ENCODE results near the gene KCNQ1.
"Not testable (repeated sequence)": the region's sequence is repeated elsewhere in the genome, so short reads cannot be mapped to it uniquely, and the experiment has no call there.

Gene KCNQ1

DNA sequence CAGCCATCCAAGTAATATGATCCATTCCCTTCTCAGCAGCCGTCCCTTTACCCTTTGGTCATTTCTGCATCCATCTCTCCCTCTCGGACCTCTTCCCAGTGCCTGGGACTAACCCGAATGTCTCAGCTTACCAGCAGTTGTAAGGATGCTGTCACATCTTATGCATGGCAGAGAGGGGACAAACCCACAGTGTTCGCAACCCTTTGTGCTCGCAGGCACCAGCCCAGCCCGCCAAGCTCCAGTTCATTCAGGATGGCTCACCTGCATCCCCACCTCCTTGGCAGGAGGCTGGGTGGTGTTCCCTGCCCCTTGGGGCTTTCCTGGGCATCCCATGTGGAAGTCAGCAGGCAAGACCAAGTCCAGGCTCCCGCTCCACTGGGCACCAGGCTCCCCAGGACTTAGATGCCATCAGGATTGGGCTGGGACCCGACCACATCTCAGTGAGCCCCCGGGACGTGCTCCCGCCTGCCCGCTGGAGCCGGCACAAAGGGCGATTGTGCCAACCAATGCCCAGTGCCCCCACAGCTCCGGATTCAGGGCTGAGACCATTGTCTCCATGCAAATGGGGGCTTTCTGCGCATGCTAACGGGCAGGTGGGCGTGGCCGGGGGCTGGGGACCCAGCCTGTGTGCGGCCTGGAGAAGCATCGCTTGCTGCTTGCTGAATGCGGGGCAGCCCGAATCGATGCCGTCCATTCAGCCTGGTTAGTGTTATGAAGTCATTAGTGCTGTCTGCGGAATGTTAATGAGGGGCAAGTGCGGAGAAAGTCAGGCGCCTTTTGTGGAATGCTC is 146.4 kb downstream of the KCNQ1 start:
- no peak for DNase-seq (ENCODE audit: low read depth)

DNA sequence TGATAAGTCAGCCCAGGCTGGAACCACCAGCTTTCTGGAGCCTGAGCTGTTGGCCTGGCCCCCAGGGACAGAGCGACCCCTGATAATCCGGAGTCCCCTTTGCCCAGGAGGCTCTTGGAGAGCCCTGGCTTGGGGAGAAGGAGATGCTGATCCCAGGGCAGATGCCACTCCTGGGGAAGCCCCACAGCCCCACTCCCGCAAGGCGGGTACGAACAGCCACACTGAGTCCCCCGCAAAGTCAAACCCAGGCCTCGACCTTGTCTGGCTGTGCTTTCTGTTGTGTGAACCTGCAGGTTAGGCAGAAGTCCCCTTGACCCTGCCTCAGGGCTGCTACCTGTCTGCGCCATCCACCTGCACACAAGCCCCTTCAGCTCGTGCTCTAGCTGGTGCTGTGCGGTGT is 147.0 kb downstream of the KCNQ1 start:
- DNase-seq (ENCODE audit: low read depth): no peak

DNA sequence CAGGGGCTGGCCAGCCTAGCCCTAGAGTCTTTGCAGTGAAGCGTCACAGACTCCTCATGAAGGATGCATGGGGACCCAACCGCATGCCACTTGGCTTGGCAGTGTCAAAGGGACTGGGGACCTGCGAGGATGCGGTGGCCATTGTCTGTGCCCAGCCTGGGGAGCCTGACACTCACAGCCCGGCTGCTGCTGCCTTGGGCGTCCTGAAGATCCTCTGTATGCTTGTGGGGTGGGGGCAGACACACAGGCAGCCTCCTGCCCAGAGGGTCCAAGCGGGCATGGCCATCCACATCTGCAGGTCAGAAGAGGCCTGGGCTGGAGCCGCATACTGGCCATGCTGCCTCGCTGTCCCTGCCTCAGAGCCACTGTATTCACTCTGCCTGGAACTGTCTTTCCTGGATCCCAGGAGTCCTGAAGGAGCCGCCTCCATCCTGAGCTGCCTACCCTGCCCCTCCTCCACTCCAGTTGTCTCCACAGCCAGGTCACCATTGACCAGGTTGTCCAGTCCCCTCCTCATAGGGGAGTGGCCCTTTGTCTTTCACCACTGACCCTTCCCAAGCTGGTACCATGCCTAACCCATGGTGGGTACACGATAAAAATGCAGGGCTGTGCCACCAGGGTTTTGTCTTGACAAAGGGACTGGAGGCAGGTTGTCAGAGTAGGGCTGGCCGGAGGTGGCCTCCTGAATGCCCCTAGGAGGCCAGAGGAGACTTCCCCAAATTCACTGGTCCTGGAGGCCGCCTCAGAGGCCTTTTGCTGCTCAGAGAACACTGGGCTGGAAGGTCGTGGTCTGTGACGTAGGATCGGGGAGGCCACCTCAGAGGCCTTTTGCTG is 148.0 kb downstream of the KCNQ1 start:
- DNase-seq (ENCODE audit: low read depth): no peak

DNA sequence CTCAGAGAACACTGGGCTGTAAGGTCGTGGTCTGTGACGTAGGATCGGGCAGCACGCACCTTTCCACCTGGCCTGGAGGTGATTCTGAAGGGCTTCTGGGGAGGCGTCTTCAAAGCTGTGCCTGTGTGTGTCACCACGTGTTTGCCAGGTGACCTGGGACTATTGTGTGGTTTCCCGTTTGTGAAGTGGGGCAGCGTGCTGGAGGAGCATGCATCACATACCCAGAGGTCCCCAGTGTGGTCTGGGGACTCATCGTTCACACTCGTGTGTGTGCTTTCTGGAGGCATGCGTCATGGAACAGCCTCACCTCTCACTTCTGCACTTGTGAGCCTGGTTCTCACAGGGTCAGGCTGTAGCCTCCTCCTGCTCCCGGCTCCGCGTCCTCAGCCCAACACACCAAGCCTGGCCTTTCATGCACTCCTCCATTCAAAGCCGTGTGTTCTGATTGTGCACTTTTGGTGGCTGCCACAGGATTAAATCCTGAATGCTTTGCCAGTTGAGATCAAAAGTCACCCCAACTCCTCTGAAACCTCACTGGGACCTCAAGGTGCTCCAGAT is 148.7 kb downstream of the KCNQ1 start:
- no peak for DNase-seq (ENCODE audit: low read depth)

DNA sequence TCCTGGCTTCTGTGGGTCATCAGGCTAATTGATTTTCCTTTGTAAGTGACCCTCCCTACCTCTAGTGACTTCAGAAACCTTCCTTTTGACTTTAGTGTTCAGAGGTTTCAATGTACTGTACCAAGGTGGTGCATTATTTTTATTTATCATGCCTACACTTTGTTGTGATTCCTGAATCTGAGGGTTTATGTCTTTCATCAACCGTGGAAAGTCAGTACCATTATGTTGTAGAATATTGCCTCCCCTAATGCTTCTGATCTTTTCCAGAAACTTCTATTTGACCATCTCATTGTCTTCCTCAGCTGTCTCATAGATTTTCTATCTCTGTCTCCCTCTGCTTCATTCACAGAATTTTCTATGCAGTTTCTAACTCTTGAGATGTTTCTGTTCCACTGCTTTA is 149.5 kb downstream of the KCNQ1 start:
- no peak for DNase-seq (ENCODE audit: low read depth)

DNA sequence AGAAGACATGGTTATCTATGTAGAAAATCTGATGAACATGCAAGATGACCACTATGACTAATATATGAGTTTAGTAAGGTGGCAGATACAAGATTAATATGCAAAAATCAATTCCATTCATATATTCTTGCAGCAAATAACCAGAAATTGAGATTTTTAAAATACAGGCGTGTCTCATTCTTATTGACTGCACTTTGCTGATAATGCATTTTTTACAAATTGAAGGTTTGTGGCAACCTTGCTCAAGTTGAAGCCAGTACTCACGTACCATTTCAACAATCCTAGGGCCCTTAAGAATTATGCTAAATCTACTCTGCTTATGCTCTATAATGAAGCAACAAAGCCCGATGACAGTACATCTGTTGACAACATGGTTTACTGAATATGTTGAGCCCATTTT is 150.4 kb downstream of the KCNQ1 start:
- no peak for DNase-seq (ENCODE audit: low read depth)

DNA sequence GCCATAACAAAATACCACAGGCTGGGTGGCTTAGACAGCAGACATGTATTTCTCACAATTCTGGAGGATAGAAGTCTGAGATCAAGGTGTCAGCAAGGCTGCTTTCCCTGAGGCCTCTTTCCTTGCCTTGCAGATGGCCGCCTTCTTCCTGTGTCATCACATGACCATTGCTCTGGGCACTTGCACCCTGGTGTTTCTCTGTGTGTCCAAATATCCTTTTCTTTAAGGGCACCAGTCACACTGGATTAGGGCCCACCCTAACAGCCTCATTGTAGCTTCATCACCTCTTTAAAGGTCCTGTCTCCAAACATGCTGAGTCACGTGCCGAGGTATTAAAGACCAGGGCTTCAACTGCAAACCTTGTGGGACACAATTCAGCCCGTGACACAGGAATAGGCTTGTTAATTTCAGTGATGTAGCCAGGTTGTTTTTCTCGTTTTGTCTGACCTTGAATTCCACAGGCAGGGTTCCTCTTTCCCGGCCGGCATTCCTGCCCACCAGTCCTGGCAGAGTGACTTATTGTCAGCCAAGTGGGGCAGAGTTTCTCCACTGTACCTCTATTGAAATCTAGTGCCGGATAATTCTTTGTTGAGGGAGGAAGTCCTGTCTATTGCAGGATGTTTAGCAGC is 154.9 kb downstream of the KCNQ1 start:
- no peak for DNase-seq (ENCODE audit: low read depth)

DNA sequence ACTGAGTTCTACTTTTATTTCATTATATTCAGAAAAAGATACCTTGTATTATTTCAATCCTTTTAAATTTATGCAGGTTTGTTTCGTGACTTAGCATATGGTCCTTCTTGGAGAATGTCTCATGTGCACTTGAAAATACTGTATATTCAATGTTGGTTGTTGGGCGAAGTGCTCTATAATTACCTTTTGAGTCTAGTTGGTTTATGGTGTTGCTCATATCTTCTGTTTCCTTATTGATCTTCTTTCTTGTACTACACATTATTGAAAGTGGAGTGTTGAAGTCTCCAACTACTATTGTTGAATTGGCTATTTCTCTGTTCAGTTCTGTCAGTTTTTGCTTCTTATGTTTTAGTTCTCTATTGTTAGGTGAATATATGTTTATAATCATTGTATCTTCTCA is 164.5 kb downstream of the KCNQ1 start:
- DNase-seq (ENCODE audit: low read depth): no peak

DNA sequence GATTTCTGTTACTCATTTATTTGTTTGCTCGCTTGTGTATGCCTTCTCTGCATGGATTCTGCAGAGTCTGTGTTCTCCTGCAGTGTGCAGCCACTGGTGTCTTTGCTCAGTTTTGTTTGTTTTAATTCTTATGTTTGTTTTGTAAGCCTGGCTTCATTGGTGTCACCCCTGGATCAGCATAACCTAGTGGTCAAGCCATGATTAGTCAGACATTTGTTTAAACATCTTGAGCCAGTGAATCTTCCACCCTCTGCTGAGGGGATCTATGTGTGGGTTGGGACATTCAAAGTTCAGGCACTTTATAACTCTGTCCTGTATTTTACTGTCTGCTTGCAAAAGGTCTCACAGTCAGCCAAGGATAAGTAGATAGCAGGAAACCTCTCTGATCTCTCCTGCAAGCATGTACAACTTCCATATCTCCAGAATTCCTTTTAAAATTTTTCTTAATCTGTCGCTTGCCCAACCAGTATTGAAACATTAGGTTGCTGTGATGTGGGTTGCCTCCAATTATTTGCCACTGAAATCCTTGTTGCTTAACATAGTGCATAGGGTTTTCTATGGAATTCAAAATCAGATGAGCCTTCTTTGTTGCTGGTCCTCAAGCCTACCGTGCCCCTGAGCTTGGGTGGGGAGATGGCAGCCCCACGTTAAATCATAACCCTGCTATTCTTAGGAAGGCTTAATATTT is 168.2 kb downstream of the KCNQ1 start:
- DNase-seq (ENCODE audit: low read depth): no peak

DNA sequence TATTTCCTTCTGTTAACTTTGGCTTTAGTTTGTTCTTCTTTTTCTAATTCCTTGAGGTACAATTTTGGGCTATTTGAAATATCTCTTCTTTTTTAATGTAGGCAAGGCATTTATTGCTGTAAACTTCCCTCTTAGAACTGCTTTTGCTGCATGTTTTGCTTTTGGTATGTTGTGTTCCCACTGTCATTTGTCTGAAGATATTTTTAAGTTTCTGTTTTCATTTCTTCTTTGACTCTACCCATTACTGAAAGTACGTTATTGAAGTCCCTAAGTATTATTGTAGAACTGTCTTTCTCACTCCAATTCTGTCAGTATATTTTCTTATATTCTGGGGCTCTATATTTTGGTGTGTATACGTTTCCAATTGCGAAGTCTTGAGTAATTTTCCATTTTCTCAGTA is 177.1 kb downstream of the KCNQ1 start:
- DNase-seq (ENCODE audit: low read depth): no peak

DNA sequence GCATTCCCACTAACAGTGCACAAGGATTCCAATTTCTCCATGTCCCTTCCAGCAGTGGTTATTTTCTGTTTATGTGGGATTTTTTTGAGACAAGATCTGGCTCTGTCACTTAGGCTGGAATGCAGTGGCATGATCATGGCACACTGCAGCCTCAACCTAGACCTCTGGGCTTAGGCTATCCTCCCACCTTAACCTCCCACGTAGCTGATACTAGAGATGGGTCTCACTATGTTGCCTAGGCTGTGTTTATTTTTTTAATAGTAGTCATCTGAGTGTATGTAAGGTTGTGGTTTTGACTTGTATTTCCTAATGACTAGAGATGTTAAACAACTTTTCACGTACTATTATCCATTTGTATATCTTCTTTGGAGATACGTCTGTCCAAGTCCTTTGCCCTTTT is 180.4 kb downstream of the KCNQ1 start:
- DNase-seq (ENCODE audit: low read depth): no peak

DNA sequence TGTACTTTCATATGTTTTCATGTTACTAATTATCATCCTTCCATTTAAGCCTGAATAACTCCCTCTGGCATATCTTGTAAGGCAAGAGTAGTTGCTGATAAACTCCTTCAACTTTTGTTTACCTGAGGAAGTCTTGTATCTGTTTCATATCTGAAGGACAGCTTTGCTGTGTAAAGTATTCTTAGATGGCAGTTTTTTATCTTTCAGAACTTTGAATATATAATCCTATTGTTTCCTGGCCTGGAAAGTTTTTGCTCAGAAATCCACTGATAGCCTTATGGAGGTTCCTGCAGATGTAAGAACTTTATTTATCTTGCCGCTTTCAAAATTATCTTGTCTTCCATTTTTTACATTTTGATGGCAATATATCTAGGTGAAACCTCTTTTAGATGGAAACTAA is 185.9 kb downstream of the KCNQ1 start:
- no peak for DNase-seq (ENCODE audit: low read depth)

DNA sequence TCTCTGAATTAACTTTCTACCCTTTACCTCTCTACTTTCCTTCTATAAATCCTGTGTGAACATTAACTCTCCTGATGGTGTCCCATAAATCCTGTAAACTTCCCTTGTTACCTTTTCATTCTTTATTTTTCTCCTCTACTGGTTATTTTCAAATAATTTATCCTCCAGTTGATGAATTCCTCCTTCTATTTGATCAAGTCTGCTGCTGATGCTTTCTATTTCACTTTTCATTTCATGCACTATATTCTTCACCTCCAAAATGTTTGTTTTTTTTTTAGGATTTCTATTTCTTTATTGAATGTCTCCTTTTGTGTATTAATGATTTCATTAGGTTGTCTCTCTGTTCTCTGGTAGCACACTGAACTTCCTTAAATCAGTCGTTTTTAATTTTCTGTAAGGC is 186.4 kb downstream of the KCNQ1 start:
- no peak for DNase-seq (ENCODE audit: low read depth)

DNA sequence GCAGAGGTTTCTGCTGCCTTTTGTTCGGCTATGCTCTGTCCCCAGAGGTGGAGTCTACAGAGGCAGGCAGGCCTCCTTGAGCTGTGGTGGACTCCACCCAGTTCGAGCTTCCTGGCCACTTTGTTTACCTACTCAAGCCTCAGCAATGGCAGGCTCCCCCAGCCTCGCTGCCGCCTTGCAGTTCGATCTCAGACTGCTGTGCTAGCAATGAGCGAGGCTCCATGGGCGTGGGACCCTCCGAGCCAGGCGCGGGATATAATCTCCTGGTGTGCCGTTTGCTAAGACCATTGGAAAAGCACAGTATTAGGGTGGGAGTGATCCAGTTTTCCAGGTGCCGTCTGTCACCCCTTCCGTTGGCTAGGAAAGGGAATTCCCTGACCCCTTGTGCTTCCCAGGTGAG is 195.0 kb downstream of the KCNQ1 start:
- not testable (repeated sequence) for DNase-seq (ENCODE audit: low read depth)

DNA sequence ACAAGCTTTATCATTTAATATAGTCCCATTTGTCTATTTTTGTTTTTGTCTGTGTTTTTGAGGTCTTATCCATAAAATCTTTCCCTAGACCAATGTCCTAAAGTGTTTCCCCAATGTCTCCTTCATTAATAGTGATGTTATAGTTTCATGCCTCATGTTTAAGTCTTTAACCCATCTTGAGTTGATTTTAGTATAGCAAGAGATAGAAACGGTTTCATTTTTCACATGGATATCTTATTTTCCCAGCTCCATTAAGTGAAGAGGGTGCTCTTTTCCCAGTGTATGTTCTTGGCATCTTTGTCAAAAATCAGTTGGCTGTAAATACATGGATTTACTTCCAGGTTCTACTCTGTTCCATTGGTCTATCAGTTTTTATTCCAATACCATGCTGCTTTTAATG is 196.8 kb downstream of the KCNQ1 start:
- DNase-seq (ENCODE audit: low read depth): no peak

DNA sequence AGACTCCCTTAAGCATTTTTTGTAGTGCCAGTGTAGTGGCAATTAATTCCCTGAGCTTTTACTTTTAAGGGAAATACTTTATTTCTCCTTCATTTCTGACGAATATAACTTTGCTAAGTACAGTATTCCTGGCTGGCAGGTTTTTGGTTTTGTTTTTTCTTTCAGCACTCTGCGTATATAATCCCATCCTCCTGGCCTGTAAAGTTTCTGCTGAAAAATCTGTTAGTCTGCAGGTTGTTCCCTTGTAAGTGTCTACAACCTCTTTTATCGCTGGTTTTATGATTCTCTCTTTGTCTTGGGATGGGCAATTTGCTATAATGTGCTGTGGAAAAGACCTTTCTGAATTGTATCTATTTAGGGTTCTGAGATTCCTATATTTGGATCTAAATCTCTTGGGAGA is 198.9 kb downstream of the KCNQ1 start:
- DNase-seq (ENCODE audit: low read depth): no peak

DNA sequence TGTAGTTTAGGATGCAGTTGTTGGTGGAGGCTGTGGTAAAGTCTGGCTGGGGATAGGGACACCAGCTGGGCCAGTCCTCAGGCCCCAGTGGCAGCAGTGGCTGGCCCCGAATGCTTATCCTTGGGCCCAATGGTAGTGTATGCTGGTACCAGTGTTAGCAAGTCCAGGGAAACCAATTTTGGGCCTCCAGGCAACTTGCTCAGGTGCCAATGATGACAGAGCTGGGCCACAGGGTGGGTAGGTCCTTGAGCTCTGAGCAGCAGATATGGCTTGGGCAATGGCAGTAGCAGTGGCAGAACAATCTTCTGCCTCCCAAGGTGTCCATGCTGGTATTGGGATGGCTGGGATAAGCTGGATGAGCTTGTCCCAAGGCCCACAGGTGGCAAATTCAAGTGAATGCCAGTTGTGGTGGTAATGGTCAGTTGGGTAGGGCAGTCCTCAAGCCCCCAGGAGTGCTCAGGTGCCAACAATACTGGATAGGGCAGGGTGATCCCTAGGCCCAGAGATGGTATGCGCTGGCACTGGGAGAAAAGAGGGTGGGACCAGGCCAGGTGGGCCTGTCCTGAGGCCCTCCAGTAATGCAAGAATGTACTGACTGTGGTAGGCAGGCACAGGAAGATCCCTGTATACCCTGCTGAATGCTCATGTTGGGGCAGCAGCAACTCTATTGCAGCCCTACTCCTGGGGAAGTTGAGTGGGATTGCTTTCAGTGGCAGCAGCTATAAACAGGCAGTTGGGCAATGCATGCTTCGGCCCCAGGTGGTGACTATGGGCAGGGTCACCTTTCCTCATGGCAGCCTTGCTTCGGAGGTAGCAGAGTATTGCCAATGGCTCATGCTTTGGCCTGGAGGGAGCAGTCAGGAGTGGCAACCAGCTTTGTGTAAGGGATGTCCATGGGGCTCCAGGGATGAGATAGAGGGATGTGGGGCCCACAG is 200.3 kb downstream of the KCNQ1 start:
- DNase-seq (ENCODE audit: low read depth): no peak

DNA sequence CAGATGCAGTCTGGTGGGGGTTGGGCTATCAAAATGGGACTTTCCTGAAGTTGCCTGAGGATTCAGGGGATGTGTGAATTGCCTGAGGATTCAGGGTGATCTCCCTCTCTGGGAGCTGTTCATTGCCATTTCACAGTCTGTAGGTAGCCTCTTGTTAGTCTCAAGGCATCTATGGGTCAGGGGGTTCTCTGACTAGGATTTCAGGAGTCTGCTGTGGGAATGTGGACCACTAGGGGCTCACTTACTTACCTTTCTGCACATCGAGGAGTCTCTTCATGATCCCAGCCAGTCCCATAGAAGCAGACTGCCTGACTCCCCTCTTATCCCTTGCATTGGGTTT is 200.9 kb downstream of the KCNQ1 start:
- DNase-seq (ENCODE audit: low read depth): no peak

DNA sequence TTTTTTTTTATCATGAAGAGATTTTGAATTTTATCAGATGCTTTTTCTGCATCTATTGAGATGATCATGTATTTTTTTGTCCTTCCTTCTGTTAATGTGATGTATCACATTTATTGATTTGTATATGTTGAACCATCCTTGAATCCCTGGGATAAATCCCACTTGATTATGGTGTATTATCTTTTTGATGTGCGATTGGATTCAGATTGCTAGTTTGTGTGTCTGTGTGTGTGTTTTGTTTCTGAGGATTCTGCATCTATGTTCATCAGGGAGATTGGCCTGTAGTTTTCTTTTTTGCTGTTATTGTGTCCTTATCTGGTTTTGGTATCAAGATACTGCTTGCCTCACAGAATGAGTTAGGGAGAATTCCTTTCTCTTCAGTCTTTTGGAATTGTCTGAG is 202.4 kb downstream of the KCNQ1 start:
- no peak for DNase-seq (ENCODE audit: low read depth)

DNA sequence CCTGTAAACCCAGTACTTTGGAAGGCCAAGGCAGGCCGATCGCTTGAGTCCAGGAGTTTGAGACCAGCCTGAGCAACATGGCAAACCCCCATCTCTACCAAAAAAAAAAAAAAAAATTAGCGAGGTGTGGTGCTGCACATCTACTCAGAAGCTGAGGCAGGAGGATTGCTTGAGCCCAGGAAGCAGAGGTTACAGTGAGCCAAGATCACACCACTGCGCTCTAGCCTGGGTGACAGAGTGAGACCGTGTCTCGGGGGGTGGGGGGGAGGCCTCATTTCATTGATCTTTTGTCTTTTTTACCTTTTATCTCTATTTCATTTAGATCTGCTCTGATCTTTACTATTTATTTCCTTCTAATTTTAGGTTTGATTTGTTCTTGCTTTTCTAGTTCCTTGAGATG is 203.1 kb downstream of the KCNQ1 start:
- DNase-seq (ENCODE audit: low read depth): no peak

DNA sequence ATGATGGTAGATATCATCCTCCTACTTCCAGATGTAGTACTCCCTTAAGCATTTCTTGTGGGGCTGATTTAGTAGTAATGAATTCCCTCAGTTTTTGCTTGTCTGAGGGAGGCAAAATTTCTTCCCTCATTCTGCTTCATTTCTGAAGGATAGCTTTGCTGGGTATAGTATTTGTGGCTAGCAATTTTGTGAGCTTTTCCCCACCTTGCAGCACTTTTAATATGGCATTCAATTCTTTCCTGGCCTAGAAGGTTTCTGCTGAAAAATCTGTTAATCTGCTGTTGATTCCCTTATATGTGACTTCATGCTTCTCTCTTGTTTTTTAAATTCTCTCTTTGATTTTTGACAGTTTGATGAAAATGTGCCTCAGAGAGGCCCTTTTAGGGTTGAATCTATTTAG is 204.6 kb downstream of the KCNQ1 start:
- no peak for DNase-seq (ENCODE audit: low read depth)

Measured in activated T-helper 1 cell treated with Interleukin-2 at 50 U/mL for 16 hours (primary cell).